ENCODE data around the gene TMEM120B.
A peak's percentile ranks its signal among the peaks of the same experiment; 100 is the strongest.

DNA sequence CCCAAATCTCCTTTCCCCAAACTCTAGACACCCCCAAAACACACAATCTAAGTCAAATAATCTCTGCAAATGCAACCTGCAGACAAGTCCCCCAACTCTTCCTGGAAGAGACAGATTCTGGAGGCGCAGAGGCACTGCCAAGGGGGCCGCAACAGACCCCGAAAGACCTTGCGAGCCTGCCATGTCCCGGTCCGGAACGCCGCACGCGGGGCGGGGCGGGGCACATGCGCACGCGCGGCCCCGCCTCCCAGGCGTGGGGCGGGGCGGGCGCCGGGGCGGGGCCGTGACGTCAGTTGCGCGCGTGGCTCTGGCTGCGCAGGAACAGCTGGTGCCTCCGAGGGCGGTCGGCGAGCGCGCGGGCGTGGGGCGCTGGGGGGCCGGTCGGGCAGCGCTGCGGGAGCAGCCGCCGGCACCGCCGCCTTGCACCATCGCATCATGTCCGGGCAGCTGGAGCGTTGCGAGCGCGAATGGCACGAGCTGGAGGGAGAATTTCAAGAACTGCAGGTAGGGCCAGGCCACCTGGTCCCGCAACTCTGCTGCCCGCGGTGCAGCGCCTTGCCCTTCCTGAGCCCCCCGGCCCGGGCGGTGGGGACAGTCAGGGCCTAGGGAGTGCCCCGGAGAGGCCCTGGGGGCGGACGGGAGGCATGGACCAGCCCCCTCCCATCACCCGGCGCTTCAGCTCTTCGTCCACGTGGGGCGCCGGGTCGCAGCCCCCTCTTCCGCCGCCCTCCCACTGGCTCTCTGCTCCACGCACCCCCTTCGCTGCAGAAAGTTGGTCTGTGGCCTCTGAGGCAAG is at the start of gene TMEM120B:
- TF ChIP-seq, protein P1, sequence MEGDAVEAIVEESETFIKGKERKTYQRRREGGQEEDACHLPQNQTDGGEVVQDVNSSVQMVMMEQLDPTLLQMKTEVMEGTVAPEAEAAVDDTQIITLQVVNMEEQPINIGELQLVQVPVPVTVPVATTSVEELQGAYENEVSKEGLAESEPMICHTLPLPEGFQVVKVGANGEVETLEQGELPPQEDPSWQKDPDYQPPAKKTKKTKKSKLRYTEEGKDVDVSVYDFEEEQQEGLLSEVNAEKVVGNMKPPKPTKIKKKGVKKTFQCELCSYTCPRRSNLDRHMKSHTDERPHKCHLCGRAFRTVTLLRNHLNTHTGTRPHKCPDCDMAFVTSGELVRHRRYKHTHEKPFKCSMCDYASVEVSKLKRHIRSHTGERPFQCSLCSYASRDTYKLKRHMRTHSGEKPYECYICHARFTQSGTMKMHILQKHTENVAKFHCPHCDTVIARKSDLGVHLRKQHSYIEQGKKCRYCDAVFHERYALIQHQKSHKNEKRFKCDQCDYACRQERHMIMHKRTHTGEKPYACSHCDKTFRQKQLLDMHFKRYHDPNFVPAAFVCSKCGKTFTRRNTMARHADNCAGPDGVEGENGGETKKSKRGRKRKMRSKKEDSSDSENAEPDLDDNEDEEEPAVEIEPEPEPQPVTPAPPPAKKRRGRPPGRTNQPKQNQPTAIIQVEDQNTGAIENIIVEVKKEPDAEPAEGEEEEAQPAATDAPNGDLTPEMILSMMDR (conservative IDR thresholded peaks at IDR 0.05; ENCODE audit: low read depth, low read length): no peak
- TF ChIP-seq POLR2A (IDR thresholded peaks at IDR 0.05; ENCODE audit: low read depth, low read length): peak; percentile 82
- TF ChIP-seq, protein P2, sequence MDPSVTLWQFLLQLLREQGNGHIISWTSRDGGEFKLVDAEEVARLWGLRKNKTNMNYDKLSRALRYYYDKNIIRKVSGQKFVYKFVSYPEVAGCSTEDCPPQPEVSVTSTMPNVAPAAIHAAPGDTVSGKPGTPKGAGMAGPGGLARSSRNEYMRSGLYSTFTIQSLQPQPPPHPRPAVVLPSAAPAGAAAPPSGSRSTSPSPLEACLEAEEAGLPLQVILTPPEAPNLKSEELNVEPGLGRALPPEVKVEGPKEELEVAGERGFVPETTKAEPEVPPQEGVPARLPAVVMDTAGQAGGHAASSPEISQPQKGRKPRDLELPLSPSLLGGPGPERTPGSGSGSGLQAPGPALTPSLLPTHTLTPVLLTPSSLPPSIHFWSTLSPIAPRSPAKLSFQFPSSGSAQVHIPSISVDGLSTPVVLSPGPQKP (IDR thresholded peaks at IDR 0.05; ENCODE audit: borderline replicate concordance, low read depth, low read length): no peak
- TF ChIP-seq RAD21 (IDR thresholded peaks at IDR 0.05; ENCODE audit: low read length): no peak
- TF ChIP-seq RFX5 (IDR thresholded peaks at IDR 0.05; ENCODE audit: low read depth, low read length): no peak
- no peak for TF ChIP-seq CHD1 (IDR thresholded peaks at IDR 0.05; ENCODE audit: low read depth, low read length)
- TF ChIP-seq RCOR1 (IDR thresholded peaks at IDR 0.05; ENCODE audit: insufficient replicate concordance, low read length): no peak
- TF ChIP-seq CEBPB (IDR thresholded peaks at IDR 0.05; ENCODE audit: low read depth, low read length): no peak
- no peak for TF ChIP-seq BHLHE40 (IDR thresholded peaks at IDR 0.05; ENCODE audit: low read depth, low read length)
- TF ChIP-seq NFE2L2 (IDR thresholded peaks at IDR 0.05; ENCODE audit: low read depth, low read length): no peak
- TF ChIP-seq SMC3 (IDR thresholded peaks at IDR 0.05; ENCODE audit: low read depth, low read length): no peak
- TF ChIP-seq MXI1 (IDR thresholded peaks at IDR 0.05; ENCODE audit: borderline replicate concordance, low read depth, low read length): 0 out of 2 replicates have a peak, but pooled peaks have one; percentile 62
- TF ChIP-seq, protein P3, sequence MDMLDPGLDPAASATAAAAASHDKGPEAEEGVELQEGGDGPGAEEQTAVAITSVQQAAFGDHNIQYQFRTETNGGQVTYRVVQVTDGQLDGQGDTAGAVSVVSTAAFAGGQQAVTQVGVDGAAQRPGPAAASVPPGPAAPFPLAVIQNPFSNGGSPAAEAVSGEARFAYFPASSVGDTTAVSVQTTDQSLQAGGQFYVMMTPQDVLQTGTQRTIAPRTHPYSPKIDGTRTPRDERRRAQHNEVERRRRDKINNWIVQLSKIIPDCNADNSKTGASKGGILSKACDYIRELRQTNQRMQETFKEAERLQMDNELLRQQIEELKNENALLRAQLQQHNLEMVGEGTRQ (IDR thresholded peaks at IDR 0.05; ENCODE audit: low read depth, low read length): peak; percentile 38

All from IMR-90 (cell line).